Measurements from ENCODE around the gene FGGY.

The FGGY gene

DNA sequence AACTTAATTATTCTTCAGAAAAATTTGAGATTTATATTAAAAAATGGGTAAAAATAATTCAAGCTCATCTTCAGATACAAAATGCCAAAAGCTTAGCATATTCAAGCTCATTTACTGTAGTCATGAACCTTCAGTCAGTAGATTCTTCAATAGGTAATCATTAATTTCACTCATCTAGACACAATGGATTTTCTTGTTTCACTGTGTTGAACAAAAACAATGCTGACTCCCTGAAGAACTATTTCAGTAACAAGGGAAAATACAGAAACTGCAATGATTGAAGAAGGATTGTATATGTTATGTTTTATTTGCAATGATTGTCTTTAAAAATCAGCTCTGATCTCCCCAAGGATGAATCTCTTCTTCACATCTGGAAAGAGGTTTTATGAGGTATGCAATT lies 508.7 kb downstream of the FGGY start:
- DNase-seq = no peak
